SK-N-SH (cell line): ENCODE results near the gene NUAK1. TPM values are rescaled to one million over a fixed set of nuclear protein-coding genes. Genes with fewer than 3 reads are reported as not detected.

ENCODE experiments used
- CTCF ChIA-PET: fragments of 300-600, 350-600 bp; formaldehyde crosslinking; extraction: SDS; loops from one replicate; lab custom pipeline; 2021; lab: Yijun Ruan, JAX
- POLR2A ChIA-PET: fragments of 350-600 bp; sonication (Branson Sonifier 250); formaldehyde crosslinking; extraction: SDS; loops from one replicate; lab custom pipeline; 2020; ENCODE audit warnings: antibody characterized with exemption, inconsistent platforms; lab: Yijun Ruan, JAX
- DNase-seq: peaks from one replicate; pipeline ENCODE4 v3.0.0; 2012
- H2AFZ ChIP-seq: fragments of 200-600 bp; sonication (generic); 2 replicates; pipeline ENCODE4 v1.8.1; 2016; ENCODE audit warnings: antibody characterized with exemption, mild to moderate bottlenecking, low read depth
- H3F3A ChIP-seq: fragments of 200-600 bp; sonication (generic); replicated peaks from 2 replicates; pipeline ENCODE3; 2016; ENCODE audit warnings: antibody characterized with exemption, mild to moderate bottlenecking; ENCODE audit not compliant: insufficient read depth
- H3K27ac ChIP-seq, 2 experiments: fragments of 200-500 bp in 1 of 2; fragments of 200-600 bp in 1 of 2; sonication (Bioruptor generic) in 1 of 2; sonication (generic), shearing (Covaris generic) in 1 of 2; 2 replicates each; pipeline versions ENCODE4 v1.5.1 to v1.6.1; 2014 to 2016; ENCODE audit warnings: low read depth in 2 of 2, inconsistent platforms in 1 of 2, low read length in 1 of 2, mild to moderate bottlenecking in 1 of 2, mixed read lengths in 1 of 2
- H3K27me3 ChIP-seq: fragments of 200-600 bp; sonication (generic), shearing (Covaris generic); 2 replicates; pipeline ENCODE4 v1.6.1; 2016; ENCODE audit warnings: mixed run types; ENCODE audit not compliant: insufficient read depth
- H3K36me3 ChIP-seq, 2 experiments: fragments of 200-500 bp in 1 of 2; fragments of 200-600 bp in 1 of 2; sonication (Bioruptor generic) in 1 of 2; sonication (generic) in 1 of 2; replicated peaks in 1 of 2; 2 replicates each; pipeline versions ENCODE3 to v1.5.1; 2014 to 2016; ENCODE audit warnings: low read length in 1 of 2, mild to moderate bottlenecking in 1 of 2; ENCODE audit not compliant: insufficient read depth in 2 of 2, control insufficient read depth in 1 of 2
- H3K4me1 ChIP-seq, 2 experiments: fragments of 200-500 bp in 1 of 2; fragments of 200-600 bp in 1 of 2; sonication (Bioruptor generic) in 1 of 2; sonication (generic), shearing (Covaris generic) in 1 of 2; 2 replicates each; pipeline versions ENCODE4 v1.5.1 to v1.6.1; 2014 to 2016; ENCODE audit warnings: low read depth in 1 of 2, low read length in 1 of 2, mixed run types in 1 of 2; ENCODE audit not compliant: insufficient read depth in 2 of 2, control insufficient read depth in 1 of 2
- H3K4me2 ChIP-seq: fragments of 200-600 bp; sonication (generic), shearing (Covaris generic); 2 replicates; pipeline ENCODE4 v1.6.1; 2017; ENCODE audit warnings: mixed run types
- H3K4me3 ChIP-seq, 2 experiments: fragments of 200-500 bp in 1 of 2; fragments of 200-600 bp in 1 of 2; sonication (Bioruptor generic) in 1 of 2; sonication (generic), shearing (Covaris generic) in 1 of 2; 2 replicates each; pipeline versions ENCODE4 v1.5.1 to v1.8.1; 2014 to 2016; ENCODE audit warnings: low read depth in 2 of 2, inconsistent platforms in 1 of 2, low read length in 1 of 2, mild to moderate bottlenecking in 1 of 2, mixed read lengths in 1 of 2, moderate library complexity in 1 of 2
- H3K79me2 ChIP-seq: fragments of 200-600 bp; sonication (generic); 2 replicates; pipeline ENCODE4 v1.8.1; 2017; ENCODE audit warnings: mild to moderate bottlenecking; ENCODE audit not compliant: insufficient read depth
- H3K9ac ChIP-seq: fragments of 200-600 bp; sonication (generic); 2 replicates; pipeline ENCODE4 v1.6.1; 2017; ENCODE audit warnings: mixed run types
- H3K9me2 ChIP-seq: fragments of 200-600 bp; sonication (generic); 2 replicates; pipeline ENCODE4 v1.6.1; 2017; ENCODE audit warnings: mixed run types
- H3K9me3 ChIP-seq: fragments of 200-600 bp; sonication (generic); 2 replicates; pipeline ENCODE4 v1.6.1; 2017; ENCODE audit warnings: mixed run types, mild to moderate bottlenecking, moderate library complexity
- H4K20me1 ChIP-seq: fragments of 200-600 bp; sonication (generic); 2 replicates; pipeline ENCODE4 v1.6.1; 2017; ENCODE audit warnings: mild to moderate bottlenecking, mixed run types; ENCODE audit not compliant: insufficient read depth
- FOSL2 ChIP-seq: IDR thresholded peaks from 2 replicates; pipeline ENCODE4 v1.4.0; 2012; ENCODE audit warnings: low read depth, mild to moderate bottlenecking, moderate library complexity, borderline replicate concordance
- JUND ChIP-seq: IDR thresholded peaks from 2 replicates; pipeline ENCODE4 v1.4.0; 2012
- NFIC ChIP-seq: IDR thresholded peaks from 2 replicates; pipeline ENCODE4 v1.4.0; 2012; ENCODE audit warnings: borderline replicate concordance
- RCOR1 ChIP-seq: fragments of 150-350 bp; IDR thresholded peaks from 2 replicates; pipeline ENCODE4 v1.6.1; 2017; ENCODE audit warnings: antibody characterized with exemption, low read length
- RFX5 ChIP-seq: IDR thresholded peaks from 2 replicates; pipeline ENCODE4 v1.6.1; 2012; ENCODE audit warnings: mild to moderate bottlenecking, improper control_type of control experiment, low read length
- RXRA ChIP-seq: IDR thresholded peaks from 2 replicates; pipeline ENCODE4 v1.4.0; 2012; ENCODE audit warnings: low read depth, mild to moderate bottlenecking, borderline replicate concordance
- WGBS: methylation state at CpG from one replicate; pipeline ENCODE4 v1.1.6; 2017; ENCODE audit warnings: low lambda C conversion rate; 5-methylcytosine and 5-hydroxymethylcytosine counted together
- polyA plus RNA-seq, 3 experiments: library from polyadenylated mRNA; depleted of rRNA; stranded (reverse); fragments of >200 nt; gene quantifications; 2 replicates each; pipeline ENCODE4 v1.2.3, GENCODE V29; 2012
- TF ChIP-seq, protein P1 (sequence below): IDR thresholded peaks from 2 replicates; pipeline ENCODE4; 2012
- TF ChIP-seq, protein P2 (sequence below): IDR thresholded peaks from 2 replicates; pipeline ENCODE4 v1.4.0; 2012; ENCODE audit warnings: low read depth, borderline replicate concordance
- TF ChIP-seq, protein P3 (sequence below): IDR thresholded peaks from 2 replicates; pipeline ENCODE4 v1.4.0; 2012; ENCODE audit warnings: low read depth

NUAK1 gene
- polyA plus RNA-seq, 1 of the 3 experiments (the other 2 are of a cell fraction) = 8.1 TPM

DNA sequence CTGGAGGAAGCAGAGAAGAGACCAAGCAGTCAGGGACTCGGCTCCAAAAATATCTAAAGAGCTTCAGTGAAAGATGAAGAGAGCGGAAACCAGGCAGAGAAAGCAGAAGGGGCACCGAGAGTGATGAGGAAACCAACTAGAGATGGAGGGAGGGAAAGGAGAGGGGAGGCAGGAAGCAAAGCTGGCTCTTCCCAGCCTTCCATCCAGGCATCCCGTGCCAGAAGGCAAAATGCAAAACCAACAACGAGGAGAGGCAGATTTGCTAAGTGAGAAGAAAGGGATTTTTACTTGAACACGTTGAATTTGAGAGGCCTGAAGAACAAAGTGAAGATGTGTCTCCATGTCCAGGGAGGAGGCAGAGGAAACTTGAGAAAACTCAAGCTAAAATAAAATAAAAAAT is 90.1 kb downstream of the NUAK1 start:
- Histone ChIP-seq H3K9ac (no peak overlapping the region), H3K9me3 (no peaks in the 10 kb centered on the region), H3K27me3 (no peaks in the 10 kb centered on the region), H3F3A (peaks cover 35% of the 10 kb centered on the region), H3K4me2 (no peak overlapping the region), H4K20me1 (no peaks in the 10 kb centered on the region), H3K4me3 (no peak overlapping the region), H3K27ac (no peak overlapping the region), H2AFZ (no peak overlapping the region), H3K4me1 (peaks cover 3 to 16% of the 10 kb centered on the region in 2 experiments; a peak in 3 of 4 replicates), H3K36me3 (no peaks in the 10 kb centered on the region), H3K79me2 (no peaks in the 10 kb centered on the region), H3K9me2 (no peaks in the 10 kb centered on the region)
- no peak for TF ChIP-seq RXRA
- no peak for TF ChIP-seq JUND
- TF ChIP-seq RFX5 = no peak
- TF ChIP-seq, protein P1, sequence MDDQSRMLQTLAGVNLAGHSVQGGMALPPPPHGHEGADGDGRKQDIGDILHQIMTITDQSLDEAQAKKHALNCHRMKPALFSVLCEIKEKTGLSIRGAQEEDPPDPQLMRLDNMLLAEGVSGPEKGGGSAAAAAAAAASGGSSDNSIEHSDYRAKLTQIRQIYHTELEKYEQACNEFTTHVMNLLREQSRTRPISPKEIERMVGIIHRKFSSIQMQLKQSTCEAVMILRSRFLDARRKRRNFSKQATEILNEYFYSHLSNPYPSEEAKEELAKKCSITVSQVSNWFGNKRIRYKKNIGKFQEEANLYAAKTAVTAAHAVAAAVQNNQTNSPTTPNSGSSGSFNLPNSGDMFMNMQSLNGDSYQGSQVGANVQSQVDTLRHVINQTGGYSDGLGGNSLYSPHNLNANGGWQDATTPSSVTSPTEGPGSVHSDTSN = no peak
- TF ChIP-seq, protein P2, sequence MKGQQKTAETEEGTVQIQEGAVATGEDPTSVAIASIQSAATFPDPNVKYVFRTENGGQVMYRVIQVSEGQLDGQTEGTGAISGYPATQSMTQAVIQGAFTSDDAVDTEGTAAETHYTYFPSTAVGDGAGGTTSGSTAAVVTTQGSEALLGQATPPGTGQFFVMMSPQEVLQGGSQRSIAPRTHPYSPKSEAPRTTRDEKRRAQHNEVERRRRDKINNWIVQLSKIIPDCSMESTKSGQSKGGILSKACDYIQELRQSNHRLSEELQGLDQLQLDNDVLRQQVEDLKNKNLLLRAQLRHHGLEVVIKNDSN = no peak
- TF ChIP-seq, protein P3, sequence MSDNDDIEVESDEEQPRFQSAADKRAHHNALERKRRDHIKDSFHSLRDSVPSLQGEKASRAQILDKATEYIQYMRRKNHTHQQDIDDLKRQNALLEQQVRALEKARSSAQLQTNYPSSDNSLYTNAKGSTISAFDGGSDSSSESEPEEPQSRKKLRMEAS = no peak
- TF ChIP-seq RCOR1 = no peak
- TF ChIP-seq FOSL2 = no peak
- DNase-seq = no peak
- POLR2A ChIA-PET = no interaction called here
- CTCF ChIA-PET = no interaction called here
- WGBS = 75% methylated on average over 6 of the region's 6 CpGs

DNA sequence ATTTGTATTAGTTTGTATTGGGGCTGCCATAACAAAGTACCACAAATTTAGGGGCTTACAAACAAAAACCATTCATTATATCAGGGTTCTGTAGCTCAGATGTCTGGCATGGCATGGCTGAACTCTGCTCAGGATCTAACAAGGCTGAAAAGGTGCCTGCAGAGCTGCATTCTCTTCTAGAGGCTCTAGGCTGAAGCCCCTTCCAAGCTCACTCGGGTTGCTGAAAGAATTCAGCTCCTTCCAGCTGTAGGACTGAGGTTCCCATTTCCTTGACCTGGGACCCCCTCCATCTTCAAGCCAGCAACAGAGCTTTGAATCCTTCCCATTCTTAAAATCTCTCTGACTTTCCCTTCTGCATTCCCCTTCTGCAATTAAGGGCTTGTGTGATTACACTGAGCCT is 90.7 kb downstream of the NUAK1 start:
- WGBS = 100% methylated on average over 1 of the region's 1 CpG

More for the DNA sequence above, 90.7 kb downstream of the NUAK1 start:
- ChIA-PET CTCF (no interaction called here), POLR2A (no interaction called here)
- H3K4me3 ChIP-seq = no peak overlapping the region
- H3K27me3 ChIP-seq = no peaks in the 10 kb centered on the region
- H3K79me2 ChIP-seq = no peaks in the 10 kb centered on the region
- DNase-seq = no peak
- peaks cover 3 to 16% of the 10 kb centered on the region in 2 experiments; a peak in 3 of 4 replicates for H3K4me1 ChIP-seq
- no peaks in the 10 kb centered on the region for H3K36me3 ChIP-seq
- H3K9me3 ChIP-seq = no peaks in the 10 kb centered on the region
- H4K20me1 ChIP-seq = no peaks in the 10 kb centered on the region
- H3F3A ChIP-seq = peaks cover 40% of the 10 kb centered on the region
- no peak overlapping the region for H2AFZ ChIP-seq
- no peak overlapping the region for H3K4me2 ChIP-seq
- no peaks in the 10 kb centered on the region for H3K9me2 ChIP-seq
- H3K27ac ChIP-seq = no peak overlapping the region
- no peak overlapping the region for H3K9ac ChIP-seq
- TF ChIP-seq, protein P1 = no peak
- no peak for TF ChIP-seq NFIC
